Non-pigmented ciliary epithelial cell (primary cell): ENCODE measurements around the gene ABCC12.
"Not testable (repeated sequence)": the region's sequence is repeated elsewhere in the genome, so short reads cannot be mapped to it uniquely, and the experiment has no call there.

ENCODE experiments used
- DNase-seq: peaks from one replicate; pipeline ENCODE4 v3.0.0-alpha.2; 2010; ENCODE audit warnings: low read depth

Gene ABCC12

DNA sequence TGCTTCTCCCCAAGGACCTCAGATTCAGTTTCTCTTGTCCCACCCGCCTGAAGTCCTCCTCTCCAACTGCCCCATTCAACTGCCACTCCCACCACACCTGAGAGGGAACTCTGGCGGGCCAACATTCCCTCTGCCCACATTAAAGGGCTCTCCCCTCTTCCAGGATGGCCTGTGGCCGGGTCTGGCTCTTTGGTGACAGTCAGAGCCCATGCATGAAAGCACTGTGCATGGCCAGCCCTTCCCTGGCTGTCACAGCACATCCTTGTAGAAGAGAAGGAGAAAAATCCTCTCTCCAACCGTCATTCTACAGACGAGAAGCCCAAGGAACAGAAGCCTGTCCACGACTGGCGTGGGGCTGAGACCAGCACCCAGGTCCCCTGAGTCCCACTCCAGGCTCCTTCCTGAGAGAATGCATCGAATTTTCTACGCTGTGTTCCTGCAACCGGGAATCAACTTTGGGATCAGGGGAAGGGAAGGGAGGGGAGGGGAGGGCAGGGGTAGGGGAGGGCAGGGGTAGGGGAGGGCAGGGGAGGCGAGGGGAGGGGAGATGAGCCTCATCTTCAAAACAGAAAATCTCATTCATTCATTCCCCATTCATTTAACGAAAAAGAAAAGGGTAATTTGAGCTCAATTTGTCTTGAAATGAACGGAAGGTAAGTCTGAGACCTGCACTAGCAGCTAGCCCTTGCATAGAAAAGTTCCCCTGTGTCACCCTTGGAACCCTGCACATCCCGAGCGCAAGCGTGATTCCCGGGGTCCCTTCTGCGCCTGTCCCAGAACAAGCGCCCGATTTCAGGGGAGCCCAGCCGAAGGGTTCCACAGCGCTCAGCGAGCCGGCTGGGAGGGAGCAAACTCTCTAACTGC, at the start of gene ABCC12:
ABCC12 (minus strand) TSS at position 68 of the 864 bp plus-strand sequence. CDS start 9,569 bp downstream, outside the sequence.
- DNase-seq, result no peak

DNA sequence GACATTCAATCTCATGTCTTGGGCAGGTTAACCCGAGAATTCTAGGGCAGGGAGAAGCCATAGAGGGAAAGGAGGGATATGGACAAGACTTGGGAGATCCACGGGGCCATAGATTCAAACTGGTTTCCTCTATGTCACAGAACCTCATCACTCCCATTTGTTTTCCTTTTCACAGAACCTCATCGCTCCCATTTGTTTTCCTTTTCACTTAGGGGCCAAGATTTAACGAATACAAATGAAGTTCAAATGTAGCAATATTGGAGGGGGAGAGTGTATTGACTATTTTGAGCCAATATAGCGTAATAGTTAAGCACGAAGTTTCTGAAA, 49.0 kb upstream of the ABCC12 start:
- DNase-seq, result no peak

DNA sequence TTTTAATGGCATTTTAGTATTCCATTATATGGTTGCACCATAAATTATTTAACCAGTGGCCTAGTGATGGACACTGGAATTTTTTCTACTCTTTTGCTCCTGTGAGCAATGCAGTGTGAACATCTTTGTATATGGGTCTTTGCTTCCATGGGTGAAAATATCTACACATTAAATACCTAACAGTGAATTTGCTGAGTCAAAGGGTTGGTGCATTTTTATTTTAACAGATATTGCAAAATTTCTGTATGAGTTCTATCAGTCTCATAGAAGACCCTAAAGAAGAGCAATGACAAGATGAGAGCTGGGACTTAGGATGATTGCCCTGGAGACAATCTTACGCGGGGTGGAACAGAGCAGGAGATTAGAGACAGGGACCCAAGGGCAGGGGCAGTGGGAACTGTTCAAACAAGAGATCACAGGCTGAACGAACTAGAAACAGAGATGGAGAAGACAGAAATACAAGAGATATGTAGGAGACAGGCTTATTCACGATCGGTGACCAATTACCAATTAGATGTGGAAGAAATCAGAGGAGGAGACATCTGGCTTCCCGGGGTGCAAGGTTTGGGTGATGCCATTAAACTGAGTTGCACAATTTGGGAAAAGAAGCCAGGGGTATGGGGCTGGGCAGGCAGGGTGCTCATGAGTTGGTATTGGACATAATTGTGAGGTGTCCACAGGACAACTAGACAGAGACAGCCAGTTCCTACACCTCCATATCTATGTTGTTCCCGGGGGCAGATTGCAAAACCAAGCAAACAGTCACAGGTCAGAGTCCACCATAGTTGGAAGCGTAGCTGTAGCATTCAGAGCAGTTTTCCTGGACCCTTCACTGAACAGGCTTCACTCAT, 48.4 kb upstream of the ABCC12 start:
- no peak for DNase-seq

DNA sequence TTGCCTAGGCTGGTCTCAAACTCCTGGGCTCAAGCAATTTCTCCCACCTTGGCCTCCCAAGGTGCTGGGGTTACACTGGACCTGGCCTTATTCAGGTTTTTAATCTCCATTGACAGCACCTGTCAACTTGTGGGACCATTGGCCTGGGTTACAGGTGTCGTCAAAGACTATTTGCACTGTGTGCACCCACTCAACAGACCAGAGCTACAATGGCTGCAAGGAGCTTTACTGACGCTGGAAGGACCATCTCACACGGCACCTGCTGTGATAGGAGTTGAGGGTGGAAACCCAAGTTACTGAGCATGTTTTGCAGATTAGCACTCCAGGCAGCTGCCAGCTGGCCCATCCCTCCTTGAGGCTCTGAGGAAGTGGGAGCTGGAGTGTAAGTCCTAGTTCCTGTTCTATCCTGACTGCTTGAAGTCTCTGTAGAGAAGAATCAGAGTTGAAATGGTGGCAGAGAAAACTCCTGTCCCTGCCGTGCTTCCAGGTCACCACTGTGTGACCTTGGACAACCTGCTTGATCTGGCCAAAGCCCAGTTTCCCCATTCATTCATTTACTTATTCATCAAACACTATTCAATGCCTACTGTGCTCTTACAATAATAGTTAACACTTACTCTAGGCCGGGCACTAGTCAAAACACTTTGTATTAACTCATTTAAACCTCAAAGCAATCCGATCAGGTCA, 45.9 kb upstream of the ABCC12 start:
- DNase-seq, result no peak

DNA sequence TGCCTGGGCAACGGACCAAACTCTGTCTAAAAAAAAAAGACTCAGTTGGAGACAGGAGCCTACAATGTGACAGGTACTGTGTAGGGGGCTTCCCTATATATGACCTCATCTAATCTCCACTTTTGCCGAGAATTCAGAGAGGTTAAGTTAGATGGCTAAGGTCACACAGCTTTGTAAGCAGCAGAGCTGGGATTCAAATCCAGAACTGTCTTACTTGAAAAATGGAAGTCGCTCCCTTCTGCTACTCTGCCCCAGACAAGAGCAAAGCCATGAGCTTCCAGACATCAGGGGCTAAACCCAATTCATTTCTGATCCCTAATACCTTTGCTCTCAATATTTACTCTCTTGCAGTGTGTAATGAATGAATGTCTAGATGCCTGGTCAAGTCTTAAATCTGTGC, 41.5 kb upstream of the ABCC12 start:
- DNase-seq, result no peak

DNA sequence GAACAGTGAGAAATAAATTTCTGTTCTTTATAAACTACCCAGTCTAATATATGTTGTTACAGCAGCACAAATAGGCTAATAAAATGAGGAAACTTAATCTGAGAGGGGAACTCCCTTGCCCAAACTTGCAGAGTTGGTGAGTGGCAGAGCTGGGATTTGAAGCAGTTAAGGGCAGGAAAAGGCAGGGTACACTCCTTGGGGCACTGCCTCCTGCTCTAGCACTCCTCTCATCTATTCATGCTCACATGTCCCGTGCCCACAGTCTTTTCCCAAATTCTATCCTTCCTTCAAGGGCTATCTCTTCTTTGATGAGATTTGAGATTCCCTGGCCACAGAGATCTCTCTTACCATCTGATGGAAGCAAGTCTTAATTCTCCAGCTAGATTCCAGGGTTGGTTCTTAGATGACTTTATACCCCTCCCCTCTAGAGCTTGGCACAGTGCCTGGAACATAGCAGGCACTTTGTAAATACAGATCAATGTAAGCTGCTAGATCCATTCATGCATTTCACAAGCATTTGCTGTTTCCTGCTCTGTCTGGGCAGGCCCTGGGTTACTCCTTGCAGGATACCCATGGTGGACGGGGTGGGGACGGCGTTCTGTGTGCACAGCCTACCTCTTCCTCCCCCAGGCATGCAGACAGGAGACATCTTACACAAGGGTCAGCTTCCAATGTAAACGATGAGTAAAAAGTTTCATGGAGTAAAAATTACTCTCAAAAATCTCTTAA, 39.2 kb upstream of the ABCC12 start:
- DNase-seq, result peak; percentile 50

DNA sequence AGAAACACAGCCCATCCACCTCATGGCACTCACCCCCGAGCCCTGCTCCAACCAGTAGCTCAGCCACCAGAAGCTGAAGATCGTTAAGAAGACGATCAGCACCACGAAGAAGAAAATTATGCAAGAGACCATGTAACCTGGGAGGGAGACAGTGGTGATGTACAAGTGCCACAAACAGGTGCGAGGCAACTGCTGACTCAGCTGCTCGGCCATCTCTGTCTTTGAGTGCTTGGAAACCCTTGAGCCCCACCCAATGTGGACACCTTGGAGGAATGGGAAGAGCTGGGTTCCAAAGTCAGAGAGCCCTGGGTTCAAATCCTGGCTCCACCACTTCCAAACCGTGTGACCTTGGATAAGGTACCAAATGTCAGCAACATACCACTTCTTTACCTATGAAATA, 38.1 kb upstream of the ABCC12 start:
- no peak for DNase-seq

DNA sequence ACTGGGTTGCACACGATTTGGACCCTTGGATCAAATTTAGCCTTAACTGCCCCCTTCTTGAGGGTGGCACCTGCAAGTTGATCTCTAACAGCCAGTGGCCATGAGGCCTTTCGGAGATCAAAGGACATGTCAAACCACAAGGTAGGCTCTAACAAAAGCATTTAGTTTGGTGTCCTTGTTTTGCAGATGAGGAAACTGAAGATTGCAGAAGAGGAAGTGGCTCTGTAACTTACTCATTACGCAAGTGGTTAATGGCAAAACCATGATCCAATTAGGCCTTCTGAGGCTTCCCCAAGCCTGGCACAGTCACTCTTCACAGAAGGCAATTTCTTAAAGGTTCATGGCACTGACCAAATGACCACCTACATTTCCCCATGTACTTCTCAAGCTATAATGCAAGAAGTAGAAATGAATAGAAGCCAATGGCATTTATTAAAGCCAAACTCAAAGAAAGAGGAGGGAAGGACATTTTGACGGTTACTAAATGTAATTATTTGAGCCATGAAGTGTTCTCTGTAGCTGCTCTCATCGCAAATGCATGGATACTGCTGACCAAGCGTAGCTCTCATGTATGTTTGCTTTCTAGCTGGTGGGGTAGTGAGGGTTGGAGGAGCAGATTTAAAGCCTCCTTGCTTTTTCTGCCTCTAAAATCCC, 32.8 kb upstream of the ABCC12 start:
- no peak for DNase-seq

DNA sequence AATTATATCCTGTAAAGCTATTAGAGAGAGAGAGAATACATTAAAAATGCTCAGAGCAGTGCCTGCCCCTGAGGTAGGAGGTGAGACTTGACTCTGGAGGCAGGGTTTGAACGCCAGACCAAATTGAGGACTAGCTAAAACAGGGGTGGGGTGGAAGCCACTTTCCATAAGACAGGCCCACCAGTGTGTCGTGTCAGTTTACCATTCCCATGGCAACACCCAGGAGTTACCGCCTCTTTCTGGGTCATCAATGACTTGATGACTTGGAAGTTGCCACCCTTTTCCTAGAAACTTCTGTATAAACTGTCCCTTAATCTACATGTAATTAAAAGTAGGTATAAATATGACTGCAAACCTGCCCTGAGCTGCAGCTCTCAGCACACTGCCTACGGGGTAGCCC, 32.0 kb upstream of the ABCC12 start:
- no peak for DNase-seq

DNA sequence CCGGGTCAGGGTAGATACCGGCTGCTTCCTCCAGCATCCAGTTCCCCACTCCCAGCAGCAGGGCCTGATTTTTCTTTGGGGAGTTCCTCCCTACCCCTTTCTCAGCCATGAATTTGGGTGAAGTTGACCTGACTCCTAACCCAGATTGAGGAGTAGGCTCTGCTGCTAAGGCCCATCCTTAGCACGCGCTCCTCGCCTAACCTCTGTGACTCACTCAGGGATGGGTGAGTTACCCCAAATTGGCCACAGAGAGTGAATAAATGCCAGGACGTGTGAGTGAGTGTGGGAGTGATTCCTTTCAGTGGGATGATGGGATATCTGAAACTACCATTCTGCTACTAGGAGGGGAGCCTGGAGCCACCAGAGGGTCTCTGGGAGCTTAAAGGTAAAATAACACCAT, 28.9 kb upstream of the ABCC12 start:
- DNase-seq, result no peak

DNA sequence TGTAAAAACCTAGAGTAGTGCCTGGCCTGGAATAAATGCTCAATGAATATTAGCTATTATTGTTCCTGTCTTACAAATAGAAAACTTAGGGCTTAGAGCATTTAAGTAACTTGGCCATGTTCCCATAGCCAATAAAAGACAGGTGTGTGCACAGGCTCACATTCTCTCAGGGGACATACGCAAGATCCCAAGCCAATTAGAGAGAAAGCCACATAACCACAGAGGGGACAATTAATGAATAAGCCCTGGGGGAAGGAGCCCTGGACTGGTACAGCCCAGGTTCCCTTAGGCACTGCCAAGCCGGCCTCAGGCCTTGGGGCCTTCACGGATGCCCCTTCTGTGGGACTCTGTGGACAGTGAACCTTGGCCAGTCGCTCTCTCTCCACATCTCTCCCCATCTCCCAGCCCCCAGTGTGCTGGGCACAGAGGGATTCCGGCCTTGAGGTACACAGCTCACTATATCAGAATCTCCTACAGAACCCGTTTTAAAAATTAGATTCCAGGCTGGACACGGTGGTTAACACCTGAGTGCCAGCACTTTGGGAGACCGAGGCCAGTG, 27.3 kb upstream of the ABCC12 start:
- DNase-seq, result no peak

DNA sequence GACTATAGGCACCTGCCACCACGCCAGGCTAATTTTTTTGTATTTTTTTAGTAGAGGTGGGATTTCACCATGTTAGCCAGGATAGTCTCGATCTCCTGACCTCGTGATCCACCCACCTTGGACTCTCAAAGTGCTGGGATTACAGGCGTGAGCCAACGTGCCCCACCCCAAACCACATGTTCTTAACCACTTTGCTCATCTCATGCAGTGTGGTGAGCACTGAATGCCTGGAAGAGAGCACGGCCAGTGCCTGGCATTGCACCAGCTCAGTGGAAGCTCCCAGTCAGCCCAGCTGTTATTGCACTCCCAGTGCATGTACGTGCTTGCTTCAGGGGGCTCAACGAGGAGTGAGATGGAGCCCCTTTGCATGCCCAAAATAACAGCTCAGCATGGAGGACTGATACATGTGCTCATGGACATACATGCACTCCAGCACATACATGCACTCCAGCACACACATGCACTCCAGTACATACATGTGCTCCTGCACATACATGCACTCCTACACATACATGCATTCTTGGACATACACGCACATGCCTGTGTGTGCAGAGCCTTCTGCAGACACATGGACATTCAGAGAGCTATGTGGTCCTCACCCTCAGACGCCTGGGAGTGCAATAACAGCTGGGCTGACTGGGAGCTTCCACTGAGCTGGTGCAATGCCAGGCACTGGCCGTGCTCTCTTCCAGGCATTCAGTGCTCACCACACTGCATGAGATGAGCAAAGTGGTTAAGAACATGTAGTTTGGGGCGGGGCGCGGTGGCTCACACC, 26.1 kb upstream of the ABCC12 start:
- DNase-seq, result not testable (repeated sequence)

DNA sequence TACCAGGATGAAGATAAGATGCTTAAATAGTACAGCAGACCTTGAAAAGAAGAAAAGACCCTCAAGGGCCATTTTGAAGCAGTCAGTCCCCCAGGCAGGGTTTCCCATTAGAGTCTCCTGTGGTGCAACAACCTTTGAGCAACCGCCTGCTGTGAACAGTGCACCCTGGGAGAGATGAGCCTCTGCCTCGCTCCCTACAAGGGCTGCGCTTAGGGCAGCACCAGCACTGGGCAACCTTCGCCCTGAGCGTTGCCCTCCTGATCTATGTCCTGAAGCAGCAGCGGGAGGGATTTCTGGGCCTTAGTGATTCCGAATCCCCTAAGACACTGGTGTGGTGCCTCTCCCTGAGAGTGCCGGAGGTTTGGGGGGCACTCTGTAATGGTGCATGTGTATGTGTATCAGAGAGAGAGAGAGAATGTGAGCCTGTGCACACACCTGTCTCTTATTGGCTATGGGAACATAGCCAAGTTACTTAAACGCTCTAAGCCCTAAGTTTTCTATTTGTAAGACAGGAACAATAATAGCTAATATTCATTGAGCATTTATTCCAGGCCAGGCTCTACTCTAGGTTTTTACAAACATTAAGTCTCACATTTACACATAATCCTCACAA, 25.2 kb upstream of the ABCC12 start:
- DNase-seq, result no peak

DNA sequence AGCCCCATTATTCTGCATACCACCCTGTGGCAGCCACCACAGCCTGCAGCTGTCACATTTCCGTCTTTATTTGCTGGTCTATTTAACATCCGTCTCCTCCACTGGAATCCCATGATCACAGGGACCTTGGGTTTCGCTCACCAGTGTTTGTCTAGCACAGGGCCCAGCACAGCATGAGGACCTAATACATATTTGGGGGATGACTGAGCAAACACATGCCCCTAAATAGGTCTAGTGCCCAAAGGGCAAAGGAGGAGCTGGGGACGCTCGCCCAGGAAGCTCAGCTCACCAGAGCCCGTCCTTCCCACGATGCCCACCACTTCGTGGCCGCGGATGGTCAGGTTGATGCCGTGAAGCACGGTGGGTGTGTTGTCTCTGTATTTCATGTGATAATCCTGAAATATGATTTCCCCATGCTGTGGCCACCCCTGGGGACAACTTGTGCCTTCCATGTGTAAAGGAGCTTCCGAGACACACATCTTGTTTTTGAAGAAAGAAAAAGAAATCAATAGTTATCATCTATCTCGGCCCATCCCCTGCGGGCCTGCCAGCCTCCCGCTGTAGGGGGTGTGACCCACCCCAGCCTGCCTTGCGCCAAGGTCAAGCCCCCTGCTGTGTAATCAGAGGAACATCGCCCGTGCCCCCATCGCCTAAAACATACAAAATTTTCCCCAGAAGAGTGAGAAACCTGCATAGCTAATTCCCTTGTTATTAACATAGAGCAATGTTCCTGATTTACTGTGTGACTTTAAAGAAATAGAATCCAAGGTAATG, 21.0 kb upstream of the ABCC12 start:
- DNase-seq, result no peak

DNA sequence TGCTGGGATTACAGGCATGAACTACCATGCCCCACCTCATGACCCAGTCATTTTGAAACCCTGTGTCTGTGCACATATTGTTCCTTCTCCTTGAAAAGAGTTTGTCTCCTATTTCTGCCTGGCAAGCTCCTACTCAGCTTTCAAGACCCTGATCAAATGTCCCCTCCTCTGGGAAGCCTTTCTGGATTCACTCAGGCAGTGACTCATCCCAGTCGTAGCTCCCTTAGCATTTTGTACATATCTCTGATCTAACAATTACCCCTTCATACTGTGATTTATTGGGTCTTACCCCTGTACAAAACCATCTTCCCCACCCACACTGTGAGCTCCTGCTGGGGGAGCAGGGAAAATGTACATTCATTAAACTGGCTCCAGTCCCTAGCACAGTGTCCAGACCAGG, 18.1 kb upstream of the ABCC12 start:
- DNase-seq, result no peak

DNA sequence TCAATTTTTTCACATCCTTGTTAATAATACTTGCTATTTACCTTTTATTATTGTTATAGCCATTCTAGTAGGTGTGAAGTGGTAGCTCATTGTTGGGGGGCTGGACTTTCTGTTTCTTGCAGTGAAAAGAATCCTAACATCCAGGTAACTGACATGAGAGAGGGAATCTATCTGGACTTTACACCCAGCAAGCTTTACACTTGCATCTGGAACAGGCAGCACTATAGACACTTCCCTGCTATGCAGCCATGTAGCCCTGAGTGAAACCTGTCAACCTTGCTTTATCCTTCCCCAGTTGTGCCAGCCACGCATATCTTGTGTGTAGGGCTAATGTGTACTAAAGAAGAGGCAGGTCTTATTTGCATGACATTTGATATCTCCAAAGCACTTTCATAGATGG, 16.9 kb upstream of the ABCC12 start:
- no peak for DNase-seq

DNA sequence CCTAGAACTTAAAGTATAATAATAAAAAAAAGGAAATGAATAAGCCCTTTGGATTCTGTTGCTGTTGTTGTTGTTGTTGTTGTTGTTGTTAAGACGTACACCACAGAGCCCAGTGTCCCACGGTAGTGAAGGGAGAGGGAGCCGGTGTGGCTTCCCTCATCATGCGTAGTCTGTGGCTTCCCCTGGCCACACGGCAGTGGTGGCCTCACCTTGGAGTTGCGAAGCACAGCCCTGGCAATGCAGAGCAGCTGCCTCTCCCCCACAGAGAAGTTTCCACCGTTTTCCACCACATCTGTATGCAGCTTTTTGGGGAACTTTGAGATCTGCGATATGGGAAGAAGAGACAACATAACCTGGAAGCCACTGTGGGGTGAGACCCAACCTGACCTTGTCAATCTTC, 14.1 kb upstream of the ABCC12 start:
- DNase-seq, result no peak

DNA sequence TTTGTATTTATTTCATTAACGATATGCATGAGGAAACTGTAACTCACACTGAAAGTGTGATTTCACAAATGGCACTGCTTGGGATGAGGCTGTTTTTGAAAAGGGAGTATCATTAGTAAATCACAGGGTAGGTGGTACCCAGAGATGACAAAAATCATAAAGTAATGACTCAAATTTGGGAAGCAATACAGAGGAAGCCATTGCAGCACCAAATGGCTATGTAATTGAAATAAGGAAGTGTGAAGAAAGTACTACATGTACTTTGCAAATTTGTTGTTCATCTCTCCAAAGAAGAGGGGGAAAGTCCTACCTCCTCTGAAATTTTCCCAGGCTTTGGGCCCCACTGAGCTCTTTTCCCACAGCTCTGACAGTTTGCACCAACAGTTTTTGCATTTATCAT, 12.3 kb upstream of the ABCC12 start:
- no peak for DNase-seq

DNA sequence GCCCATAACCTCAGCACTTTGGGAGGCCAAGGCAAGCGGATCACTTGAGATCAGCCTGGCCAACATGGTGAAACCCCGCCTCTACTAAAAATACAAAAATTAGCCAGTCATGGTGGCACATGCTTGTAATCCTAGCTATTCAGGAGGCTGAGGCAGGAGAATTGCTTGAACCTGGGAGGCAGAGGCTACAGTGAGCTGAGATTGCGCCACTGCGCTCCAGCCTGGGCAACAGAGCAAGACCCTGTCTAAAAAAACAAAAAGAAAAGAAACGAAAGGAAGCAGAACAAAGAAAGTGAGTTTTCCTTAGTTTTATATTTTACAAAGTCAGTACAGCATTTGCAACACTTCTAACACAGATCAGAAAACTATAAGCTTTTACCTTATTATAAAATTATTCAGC, 10.8 kb upstream of the ABCC12 start:
- DNase-seq, result not testable (repeated sequence)
